Raji (cell line): ENCODE data around the gene GATA3.

Experiments
- POLR2A ChIP-seq: IDR thresholded peaks from 2 replicates; pipeline ENCODE4 v1.6.1; 2011; ENCODE audit warnings: low read depth, low read length, control low read depth; ENCODE audit not compliant: insufficient read depth

GATA3 gene

GRCh38 chr10:8054494-8055407, at the start of gene GATA3:
TSS of gene GATA3 (plus strand) at chr10:8054688. CDS start at chr10:8055656, 968 bp downstream.
- TF ChIP-seq POLR2A = no peak

- TF ChIP-seq POLR2A = no peak
Measured at GRCh38 chr10:8006274-8006999, 48.1 kb upstream of the GATA3 start.

GRCh38 chr10:8009031-8009430, 45.5 kb upstream of the GATA3 start:
- no peak for TF ChIP-seq POLR2A

GRCh38 chr10:8013006-8013405, 41.5 kb upstream of the GATA3 start:
- no peak for TF ChIP-seq POLR2A

- no peak for TF ChIP-seq POLR2A
Measured at GRCh38 chr10:8013619-8014018, 40.9 kb upstream of the GATA3 start.

- no peak for TF ChIP-seq POLR2A
Measured at GRCh38 chr10:8014649-8015048, 39.8 kb upstream of the GATA3 start.

GRCh38 chr10:8017277-8017676, 37.2 kb upstream of the GATA3 start:
- TF ChIP-seq POLR2A = no peak

GRCh38 chr10:8023321-8023720, 31.2 kb upstream of the GATA3 start:
- no peak for TF ChIP-seq POLR2A

GRCh38 chr10:8023851-8024250, 30.6 kb upstream of the GATA3 start:
- TF ChIP-seq POLR2A = no peak

- no peak for TF ChIP-seq POLR2A
Measured at GRCh38 chr10:8026349-8027259, 27.9 kb upstream of the GATA3 start.

- no peak for TF ChIP-seq POLR2A
Measured at GRCh38 chr10:8032558-8032957, 21.9 kb upstream of the GATA3 start.

- no peak for TF ChIP-seq POLR2A
Measured at GRCh38 chr10:8033812-8034465, 20.5 kb upstream of the GATA3 start.

GRCh38 chr10:8034466-8035005, 20.0 kb upstream of the GATA3 start:
- TF ChIP-seq POLR2A = no peak

GRCh38 chr10:8035006-8035640, 19.4 kb upstream of the GATA3 start:
- TF ChIP-seq POLR2A = no peak
